HUDEP-2 (cell line): ENCODE results near the gene HELT.

Experiments used
- DNase-seq, 76 experiments: peaks; one replicate each; lab custom pipeline; 2025; ENCODE audit not compliant: unreplicated experiment in 76 of 76; lab: John Stamatoyannopoulos, UW

The HELT gene

DNA sequence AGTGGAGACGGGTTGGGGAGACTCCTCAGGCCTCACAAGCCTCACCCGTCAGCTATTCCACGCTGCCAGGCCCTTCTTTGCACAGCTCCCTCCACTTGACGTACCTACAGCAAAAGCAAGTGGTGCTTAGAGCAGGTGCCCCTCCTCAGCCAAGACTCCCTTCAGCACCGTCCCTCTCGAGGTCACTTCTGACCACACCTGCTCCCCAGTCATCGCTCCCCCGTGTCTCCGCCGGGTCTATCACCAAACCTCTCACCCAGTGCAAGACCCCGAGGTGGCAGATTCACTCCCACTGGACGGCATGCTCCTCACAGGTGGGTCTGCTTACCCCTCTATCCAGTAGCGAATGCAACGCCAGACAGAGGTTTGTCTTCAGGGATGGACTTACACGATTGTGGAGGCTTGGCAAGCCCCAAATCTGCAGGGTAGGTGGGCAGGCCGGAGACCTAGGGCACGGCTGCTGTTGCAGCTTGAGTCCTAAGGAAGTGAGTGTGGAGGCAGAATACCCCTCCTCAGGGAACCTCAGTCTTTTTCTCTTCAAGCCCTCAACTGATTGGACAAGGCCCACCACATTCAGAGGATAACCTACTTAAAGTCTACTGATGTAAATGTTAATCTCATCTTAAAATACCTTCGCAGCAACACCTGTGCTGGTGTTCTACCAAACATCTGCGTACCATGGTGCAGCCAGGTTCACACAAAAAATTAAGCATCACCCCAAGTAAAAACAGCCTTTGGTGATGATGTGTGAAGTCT, 14.5 kb upstream of the HELT start:
- peak in 1 of 76 experiments; percentile 2 for DNase-seq

DNA sequence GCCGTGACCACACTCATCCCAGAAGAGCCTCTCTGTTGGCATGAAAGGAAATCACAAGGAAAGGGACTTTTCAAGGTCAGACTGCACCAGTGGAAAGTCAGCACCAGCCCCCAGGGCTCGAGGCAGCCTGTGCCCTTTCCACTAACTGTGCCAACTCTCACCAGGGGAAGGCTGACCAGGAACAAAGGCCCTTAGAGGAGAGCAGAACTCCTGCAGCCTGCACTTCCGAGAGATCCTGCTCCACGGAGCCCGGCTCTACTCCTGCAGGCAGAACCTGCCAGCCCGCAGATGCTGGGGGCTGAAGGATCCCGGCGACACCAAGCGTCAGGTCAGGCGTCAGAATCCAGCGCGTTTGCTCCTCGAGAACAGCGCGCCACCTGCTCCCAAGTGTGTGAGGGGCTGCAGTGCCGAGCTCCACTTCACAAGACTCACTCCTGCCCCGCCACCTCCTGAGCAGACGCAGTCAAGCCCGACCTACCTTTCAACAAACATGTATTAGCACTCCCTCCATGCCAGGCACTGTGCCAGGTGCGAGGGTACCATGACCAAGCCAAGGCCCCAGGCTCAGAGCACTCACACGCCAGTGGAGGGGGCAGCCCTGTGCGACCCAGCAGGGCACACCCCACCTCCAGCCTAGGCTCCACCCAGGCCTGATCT, 13.6 kb upstream of the HELT start:
- no peak for DNase-seq

DNA sequence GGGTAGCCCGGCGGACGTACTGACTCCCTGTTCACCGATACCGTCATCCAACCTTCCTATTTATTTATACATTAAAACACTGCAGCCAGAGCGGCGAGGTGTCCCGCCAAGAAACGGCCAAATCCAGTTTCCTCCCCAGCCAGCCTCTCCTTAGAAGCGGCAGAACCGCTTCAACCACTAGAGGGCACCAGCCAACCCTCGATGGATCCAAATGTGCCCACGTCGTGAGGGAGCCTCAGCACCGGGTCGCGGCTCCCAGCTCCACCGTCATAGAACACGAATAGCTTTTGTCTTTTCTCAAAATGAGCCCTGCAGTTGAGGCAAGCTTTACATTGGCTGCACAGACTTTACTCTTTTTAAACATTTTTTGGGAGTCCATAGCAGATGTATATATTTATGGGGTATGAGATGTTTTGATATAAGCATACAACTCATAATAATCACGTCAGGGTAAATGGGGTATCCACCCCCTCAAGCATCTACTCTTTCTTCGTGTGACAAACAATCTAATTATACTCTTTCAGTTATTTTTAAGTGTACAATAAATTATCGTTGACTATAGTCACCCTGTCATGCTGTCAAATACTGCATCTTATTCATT, 13.0 kb upstream of the HELT start:
- DNase-seq, result peak in 67 of 76 experiments; percentile 5 to 79 (median 52)

DNA sequence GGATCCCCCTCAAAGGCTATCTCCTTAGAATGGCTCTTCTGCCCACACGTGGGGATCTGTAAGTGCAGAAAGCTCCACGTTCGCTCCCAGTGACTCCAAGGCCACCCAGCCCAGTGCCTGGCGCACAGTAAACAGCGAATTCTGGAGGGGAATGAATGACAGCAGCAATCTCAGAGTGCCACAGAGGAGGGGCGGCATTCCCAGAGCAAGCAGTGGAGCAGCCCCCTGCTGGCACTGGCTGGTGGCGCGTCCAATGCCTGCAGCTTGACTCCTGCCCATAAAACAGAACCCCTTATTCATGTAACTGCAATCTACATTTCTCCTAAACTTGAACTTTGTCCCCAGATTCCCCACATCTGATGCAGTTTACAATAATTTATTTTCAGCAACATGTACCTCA, 6.9 kb upstream of the HELT start:
- DNase-seq, result peak in 10 of 76 experiments; percentile 3 to 38 (median 8)

DNA sequence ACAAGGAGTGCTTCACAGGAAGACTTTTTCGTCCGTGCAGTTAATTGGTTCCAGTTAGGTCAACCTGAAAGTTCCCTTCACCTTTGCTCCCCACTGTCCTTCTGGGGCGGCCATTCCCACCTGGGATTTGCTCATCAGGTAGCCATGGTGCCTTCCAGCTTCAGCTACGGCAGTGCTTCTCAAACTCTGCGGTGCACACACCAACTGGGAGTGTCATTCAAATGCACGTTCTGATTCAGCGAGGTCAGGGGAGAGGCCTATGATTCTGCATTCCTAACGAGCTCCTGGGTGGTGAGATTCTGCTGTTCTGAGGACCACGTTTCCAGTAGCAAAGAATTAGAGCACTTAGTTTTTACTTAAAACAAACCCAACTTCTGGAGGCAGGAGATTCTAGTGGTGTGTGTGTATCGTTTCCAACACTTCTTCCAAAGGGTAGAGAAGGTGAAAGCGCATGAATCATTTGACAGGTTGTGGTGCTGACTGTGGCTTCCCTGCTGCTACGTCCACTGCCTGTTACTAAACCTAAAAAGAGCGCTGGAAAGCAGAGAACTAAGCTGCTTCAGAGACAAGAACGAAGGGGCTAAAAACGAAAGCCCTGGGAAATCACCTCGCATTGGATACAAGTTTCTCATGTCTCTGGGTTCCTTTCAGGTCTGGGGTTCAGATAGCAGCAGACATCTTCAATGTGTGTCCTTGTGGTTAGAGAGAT, 4.7 kb upstream of the HELT start:
- DNase-seq, result no peak

DNA sequence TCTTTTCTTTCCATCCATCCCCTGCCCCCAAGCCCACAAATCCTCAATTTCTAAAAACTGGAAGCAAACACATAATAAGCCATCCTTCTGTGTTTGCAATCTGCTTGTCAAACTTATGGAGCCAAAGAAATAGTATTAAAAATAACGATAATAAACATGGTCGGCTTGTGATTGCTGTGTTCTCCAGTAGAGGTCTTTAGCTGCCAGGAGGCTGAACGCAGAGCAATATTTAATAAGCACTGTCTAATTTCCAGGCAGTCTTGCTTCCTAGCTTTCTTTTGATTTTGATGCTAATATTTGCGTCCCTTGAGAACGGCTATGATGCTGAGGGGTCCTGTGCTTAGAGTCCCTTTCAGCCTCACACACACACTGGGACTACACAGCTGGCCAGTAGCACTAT, 3.2 kb upstream of the HELT start:
- DNase-seq, result no peak

DNA sequence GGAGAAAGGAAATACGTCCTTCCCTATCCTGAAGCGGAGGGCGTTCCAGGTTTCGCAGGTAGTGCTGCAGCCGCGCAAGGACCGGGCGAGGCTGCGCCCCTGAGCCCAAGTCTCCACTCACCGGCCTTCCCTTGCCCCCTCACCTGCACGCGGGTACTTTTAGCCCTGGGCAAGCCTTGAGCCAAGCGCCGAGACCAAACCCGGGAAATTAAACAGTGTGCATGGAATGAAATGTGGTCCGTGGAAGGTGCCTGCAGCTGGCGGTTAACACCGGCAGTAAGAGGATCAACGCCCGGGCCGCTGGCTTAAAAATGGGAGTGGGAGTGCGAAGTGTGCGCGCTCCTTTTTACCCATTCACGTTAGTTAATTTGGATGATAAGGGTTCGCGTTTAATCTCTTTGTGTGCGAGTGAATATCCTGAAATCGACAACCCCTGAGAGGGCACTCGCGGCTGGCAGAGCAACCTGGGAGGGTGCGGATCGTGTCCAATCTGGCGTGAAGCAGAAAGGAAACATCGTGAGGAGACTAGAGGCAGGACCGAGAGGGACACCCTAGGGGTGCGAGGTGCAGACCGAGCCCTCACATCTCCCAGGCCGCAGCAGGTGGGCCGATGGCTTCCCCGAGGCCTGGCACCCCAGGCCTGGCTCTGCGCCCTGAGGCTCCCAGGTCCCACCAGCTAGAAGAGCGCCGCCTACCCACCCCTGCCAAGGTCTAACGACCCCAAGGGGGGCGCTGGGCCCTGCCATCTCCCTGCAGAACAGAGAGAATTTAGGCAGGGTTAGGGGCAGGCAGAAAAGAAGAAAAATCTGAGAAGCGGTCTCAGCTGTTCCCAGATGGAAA, 2.0 kb upstream of the HELT start:
- no peak for DNase-seq

DNA sequence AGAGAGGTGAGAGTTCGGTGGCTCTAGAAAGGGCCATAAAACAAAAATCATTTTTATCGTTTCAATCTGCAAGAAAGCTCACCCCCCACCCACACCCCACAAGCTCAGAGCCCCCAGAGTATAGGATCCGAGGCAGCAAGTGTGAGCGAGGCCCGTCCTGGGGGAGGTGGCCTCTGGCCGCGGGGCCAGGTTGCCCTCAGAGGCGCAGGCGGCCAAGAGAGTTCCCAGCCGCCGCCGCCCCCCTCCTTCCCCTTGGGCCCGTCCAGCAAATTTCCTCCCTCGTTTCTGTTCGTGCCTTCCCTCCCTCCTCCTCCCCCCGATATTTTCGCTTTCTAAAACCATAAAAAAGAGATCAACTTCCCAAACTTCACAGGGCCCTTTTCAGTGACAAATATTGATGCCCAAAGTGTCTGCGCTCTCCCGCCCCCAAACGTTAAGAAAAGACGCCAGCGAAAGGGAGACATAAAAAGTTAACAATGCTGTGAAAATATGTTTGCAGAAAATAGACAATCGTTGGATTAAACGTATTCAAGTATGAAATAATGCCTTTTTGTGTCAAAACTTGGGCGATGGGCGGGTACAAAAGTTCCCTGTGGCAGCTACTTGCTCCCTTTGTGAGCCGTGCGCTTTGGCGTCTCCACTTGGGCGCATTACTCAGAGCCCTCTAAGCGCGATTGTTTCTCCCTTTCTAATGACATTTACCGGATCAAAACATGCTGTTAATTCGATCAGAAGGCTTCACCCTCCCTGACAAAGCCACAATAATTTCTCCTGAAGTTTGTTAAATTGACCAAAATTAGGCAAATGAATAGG, 1.1 kb upstream of the HELT start:
- no peak for DNase-seq

DNA sequence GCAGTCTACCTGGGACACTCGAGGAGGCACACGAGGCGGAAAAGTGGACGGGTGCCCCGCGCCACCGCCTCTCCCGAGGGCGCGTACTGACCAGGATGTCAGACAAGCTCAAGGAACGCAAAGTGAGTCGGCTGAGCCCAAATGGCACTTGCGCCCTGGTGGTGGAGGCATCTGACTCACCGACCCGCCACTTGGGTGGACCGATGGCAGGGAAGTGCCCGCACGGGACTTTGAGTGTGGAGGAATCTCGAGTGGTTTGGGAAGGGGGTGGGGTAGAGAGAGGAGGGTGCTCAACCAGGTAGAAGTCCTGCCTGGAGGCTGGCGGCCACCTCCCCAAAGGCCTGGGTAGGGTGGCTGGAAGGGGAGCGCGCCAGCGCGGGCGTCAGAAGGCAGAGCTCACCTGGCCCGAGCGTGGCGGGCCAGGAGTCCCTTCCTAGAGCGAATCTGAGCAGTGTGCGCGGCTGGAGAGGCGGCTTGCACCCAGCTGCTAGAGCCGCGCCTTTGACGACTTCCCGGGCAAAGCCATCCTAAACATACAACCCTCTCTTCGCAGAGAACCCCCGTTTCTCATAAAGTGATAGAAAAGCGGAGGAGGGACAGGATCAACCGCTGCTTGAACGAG, 655 bp downstream of the HELT start:
- DNase-seq, result no peak

DNA sequence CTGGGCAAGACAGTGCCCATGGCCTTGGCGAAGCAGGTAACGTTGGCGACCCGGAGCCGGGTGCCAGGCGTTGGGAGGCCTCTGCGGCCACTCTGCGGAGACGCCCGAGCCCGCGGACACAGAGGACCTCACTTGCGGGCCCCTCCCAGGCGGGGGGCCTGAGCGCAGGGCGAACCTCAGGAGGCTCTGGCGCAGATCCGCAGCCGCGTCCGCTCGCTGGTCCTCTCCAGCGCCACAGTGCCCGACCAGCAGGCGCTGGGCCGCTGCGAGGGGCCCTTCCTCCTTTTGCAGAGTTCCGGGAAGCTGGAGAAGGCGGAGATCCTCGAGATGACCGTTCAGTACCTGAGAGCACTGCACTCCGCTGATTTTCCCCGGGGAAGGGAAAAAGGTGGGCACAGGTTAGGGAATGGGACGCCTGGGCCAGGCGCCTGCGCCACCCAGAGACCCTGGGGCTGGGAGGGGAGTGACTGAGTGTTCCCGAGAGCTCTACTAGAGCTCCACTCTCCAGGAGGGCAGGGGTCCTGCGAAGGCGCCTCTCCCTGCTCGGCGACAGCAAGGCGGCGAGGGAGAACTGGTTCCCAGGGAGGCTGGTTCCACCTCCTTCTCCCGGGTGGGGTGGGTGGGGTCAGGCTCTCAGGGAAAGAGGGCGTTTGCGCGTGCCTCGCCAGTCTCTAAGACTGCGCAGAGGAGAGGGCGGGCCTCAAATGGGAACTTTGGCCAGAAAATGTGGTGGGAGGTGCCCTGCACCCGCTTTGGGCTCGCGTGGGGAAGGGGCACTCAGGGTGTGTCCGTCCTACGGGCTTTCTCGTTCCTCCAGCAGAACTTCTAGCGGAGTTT, 1.4 kb downstream of the HELT start:
- no peak for DNase-seq

DNA sequence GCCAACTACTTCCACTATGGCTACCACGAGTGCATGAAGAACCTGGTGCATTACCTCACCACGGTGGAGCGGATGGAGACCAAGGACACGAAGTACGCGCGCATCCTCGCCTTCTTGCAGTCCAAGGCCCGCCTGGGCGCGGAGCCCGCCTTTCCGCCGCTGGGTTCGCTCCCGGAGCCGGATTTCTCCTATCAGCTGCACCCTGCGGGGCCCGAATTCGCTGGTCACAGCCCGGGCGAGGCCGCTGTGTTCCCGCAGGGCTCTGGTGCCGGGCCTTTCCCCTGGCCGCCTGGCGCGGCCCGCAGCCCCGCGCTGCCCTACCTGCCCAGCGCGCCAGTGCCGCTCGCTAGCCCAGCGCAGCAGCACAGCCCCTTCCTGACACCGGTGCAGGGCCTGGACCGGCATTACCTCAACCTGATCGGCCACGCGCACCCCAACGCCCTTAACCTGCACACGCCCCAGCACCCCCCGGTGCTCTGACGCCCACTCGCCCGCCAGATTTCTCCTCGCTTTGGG, 2.1 kb downstream of the HELT start:
- no peak for DNase-seq

DNA sequence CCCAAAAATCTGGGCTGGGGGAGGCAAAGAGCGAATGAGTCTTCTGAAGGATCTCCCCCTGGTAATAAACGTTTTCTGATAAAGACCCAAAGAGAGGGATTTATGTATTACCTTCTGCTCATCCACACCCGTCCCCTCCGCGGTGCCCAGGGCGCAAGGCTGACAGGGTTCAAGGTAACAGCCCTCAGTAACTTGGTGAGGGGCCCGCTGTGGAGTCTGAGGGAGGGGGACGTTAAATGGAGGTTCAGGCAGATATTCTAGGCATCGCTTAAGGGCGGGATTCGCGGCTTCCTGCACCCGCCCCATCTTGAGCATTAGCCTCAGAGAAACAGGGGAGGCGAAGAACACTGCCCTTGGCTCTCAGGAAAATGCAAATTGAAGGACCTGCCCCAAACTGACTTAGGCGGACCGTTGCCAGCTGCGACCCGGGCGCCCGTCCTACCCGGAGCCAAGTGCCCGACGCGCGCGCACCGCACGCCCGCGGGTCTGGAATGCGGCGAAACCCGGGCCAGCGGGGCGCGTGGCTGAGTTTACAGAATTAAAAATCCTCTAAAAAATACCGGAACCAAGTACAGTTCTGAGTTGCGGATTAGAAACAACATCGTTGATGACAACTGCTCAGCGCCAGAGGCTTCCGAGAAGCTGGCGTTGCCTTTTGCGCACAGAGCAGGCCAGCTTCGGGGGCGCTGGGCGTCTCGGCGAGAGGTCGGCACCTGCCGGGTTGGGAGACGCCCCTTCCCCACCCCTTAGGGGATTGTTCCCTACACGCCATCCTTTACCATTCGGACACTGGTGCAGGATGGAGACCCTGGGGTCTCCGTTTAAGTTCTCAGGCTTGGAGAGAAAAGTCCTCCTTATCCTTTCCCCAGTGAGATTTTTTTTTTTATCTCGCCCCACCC, 2.8 kb downstream of the HELT start:
- no peak for DNase-seq

DNA sequence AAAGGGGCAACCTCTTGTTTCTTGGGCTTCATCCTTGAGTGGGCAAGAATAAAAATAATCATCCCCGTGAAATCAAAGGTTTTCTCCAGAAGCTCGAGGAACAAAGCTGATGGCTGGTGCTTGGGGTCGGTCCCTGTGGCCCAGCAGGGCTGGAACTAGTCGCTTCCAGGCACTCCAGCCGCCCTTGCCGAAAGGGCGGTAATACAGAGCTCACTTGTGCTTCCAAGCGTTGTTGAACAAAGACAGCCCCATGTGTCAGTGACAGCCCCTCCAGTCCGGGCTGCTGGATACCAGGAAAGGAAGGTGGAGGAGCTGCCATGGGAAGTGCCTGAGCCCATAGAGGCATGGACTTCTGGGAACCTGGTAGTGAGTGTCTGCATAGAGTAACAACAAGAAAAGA, 5.2 kb downstream of the HELT start:
- DNase-seq, result no peak

DNA sequence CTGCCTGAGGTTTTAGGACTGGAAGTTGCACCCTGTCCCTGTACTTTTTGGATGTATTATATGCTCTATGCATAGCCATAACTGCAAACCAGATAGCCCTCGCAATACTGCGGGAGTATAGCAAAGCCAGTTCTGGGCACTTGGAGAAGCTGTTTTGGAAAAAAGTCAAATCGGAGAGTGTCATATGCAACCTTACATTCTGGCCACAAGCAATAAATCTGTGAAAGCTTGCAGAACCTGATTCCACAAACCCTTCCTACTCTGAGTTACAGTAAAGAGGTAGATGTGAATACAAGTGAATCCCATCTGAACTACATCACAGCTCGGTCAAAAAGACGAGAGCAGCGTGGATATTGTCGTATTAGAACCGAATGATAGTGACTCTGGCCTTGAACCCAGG, 10.3 kb downstream of the HELT start:
- no peak for DNase-seq

DNA sequence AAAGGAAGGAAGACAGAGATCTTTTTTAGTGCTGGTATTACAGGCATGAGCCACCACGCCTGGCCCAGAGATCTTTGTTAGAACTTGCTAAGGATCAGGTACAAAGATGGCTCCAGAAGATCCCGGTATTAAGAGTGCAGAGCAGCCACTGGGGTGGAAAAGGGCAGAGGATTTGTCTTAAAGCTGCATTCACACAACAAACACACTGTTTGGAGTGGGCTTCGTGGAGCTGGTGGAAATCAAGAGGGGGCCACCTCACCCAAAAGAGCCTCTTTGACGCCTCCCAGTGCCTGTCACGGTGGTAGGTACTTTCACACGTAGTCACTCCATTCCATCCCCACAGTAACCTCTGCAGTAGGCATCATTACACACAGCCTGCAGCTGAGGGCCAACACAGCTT, 13.3 kb downstream of the HELT start:
- DNase-seq, result no peak

DNA sequence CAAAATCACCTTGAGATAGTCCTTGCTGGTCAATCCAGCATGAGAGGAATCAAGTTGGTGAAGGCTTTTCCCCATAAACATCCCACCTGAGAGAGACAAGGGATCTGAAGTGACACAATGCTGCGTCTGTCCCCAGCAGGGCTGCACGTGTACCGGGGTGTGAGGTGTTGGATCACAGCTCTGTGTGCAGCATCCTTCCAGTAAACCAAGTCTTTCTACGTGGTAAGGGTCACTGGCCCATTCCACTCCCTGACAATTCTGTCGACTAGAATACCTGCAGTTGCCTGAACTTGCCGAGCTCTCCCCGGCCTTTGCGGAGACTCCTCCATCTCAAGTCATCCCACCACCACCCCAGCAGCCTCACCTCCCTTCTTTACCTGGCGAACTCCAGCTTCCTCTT, 14.8 kb downstream of the HELT start:
- DNase-seq, result no peak

DNA sequence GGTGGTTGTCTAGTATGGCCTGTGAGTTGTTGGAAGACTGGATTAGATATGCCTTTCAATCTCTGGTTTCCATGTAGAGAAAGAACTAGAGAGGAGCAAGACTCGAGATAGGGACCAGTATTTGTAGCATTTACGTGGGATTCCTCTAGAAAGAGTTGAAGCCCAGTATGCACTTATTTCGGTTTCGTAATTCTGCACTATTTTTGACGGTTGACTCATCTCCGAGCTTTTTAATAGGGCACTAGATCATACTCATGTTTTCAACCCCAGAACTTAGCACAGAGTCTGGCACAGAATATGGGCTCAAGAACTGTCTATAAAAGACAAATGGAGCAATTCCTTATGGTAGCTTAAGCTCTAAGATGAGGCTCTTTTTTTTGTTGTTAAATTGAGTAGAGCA, 15.7 kb downstream of the HELT start:
- DNase-seq, result no peak
